Astrocyte (in vitro differentiated cells and primary cell): Measurements from ENCODE around the gene BCL2. TPM values are rescaled to one million over a fixed set of nuclear protein-coding genes. Genes with fewer than 3 reads are reported as not detected.
"Not testable (repeated sequence)": the region's sequence is repeated elsewhere in the genome, so short reads cannot be mapped to it uniquely, and the experiment has no call there.

ENCODE experiments used
- DNase-seq: peaks from one replicate; pipeline ENCODE4 v3.0.0-alpha.2; 2010; ENCODE audit warnings: low read depth
- FAIRE-seq: peaks from 2 replicates; lab custom pipeline; 2011; peaks lifted over from hg19 to GRCh38; lab: Jason Lieb, UNC
- H2AFZ ChIP-seq: 2 replicates; pipeline ENCODE4 v1.6.0; 2012; ENCODE audit warnings: low read depth, low read length, inconsistent platforms
- H3K27ac ChIP-seq: 2 replicates; pipeline ENCODE4 v1.5.1; 2011; ENCODE audit warnings: low read depth, low read length, inconsistent platforms
- H3K27me3 ChIP-seq: 2 replicates; pipeline ENCODE4 v1.6.0; 2011; ENCODE audit warnings: low read length, inconsistent platforms; ENCODE audit not compliant: insufficient read depth
- H3K36me3 ChIP-seq: 2 replicates; pipeline ENCODE4 v1.5.1; 2011; ENCODE audit warnings: low read length, inconsistent platforms; ENCODE audit not compliant: insufficient read depth
- H3K4me1 ChIP-seq: 2 replicates; pipeline ENCODE4 v1.5.1; 2011; ENCODE audit warnings: low read length, inconsistent platforms; ENCODE audit not compliant: insufficient read depth
- H3K4me2 ChIP-seq: 2 replicates; pipeline ENCODE4 v1.6.0; 2012; ENCODE audit warnings: low read length, inconsistent platforms
- H3K4me3 ChIP-seq: 2 replicates; pipeline ENCODE4 v1.5.1; 2011; ENCODE audit warnings: low read depth, mild to moderate bottlenecking, low read length, inconsistent platforms; ENCODE audit not compliant: insufficient read depth
- H3K79me2 ChIP-seq: 2 replicates; pipeline ENCODE4 v1.6.0; 2012; ENCODE audit warnings: mild to moderate bottlenecking, low read length, inconsistent platforms; ENCODE audit not compliant: insufficient read depth
- H3K9ac ChIP-seq: 2 replicates; pipeline ENCODE4 v1.6.0; 2012; ENCODE audit warnings: mild to moderate bottlenecking, low read length, inconsistent platforms
- H3K9me3 ChIP-seq: 2 replicates; pipeline ENCODE4 v1.5.1; 2012; ENCODE audit warnings: low read depth, mild to moderate bottlenecking, low read length, inconsistent platforms; ENCODE audit not compliant: insufficient read depth
- H4K20me1 ChIP-seq: 2 replicates; pipeline ENCODE4 v1.6.0; 2012; ENCODE audit warnings: low read length, inconsistent platforms; ENCODE audit not compliant: insufficient read depth
- H3K27ac Mint-ChIP-seq: one replicate; pipeline ENCODE4 v1.8.0; 2021; ENCODE audit warnings: mild to moderate bottlenecking, mixed read lengths; ENCODE audit not compliant: unreplicated experiment
- H3K27me3 Mint-ChIP-seq: one replicate; pipeline ENCODE4 v1.8.0; 2021; ENCODE audit warnings: low read depth, mixed read lengths; ENCODE audit not compliant: unreplicated experiment
- H3K36me3 Mint-ChIP-seq: one replicate; pipeline ENCODE4 v1.8.0; 2021; ENCODE audit warnings: low read depth, mixed read lengths; ENCODE audit not compliant: unreplicated experiment
- H3K4me1 Mint-ChIP-seq: one replicate; pipeline ENCODE4 v1.8.0; 2021; ENCODE audit warnings: low read depth, mixed read lengths; ENCODE audit not compliant: unreplicated experiment
- H3K4me3 Mint-ChIP-seq: one replicate; pipeline ENCODE4 v1.8.0; 2021; ENCODE audit warnings: mild to moderate bottlenecking, moderate library complexity, mixed read lengths; ENCODE audit not compliant: unreplicated experiment
- H3K9me3 Mint-ChIP-seq: one replicate; pipeline ENCODE4 v1.8.0; 2021; ENCODE audit warnings: mild to moderate bottlenecking, mixed read lengths; ENCODE audit not compliant: unreplicated experiment
- CTCF ChIP-seq: IDR thresholded peaks from 2 replicates; pipeline ENCODE4 v1.5.1; 2011; ENCODE audit warnings: low read depth, mild to moderate bottlenecking, inconsistent platforms, low read length, moderate library complexity; ENCODE audit not compliant: insufficient read depth
- EZH2 ChIP-seq: IDR thresholded peaks from 2 replicates; pipeline ENCODE4 v1.6.1; 2012; ENCODE audit warnings: mild to moderate bottlenecking, low read length, inconsistent platforms; ENCODE audit not compliant: insufficient read depth
- total RNA-seq: library from RNA; stranded (reverse); gene quantifications from 2 replicates; pipeline ENCODE4 v1.2.1, GENCODE V29; 2021

The BCL2 gene
- total RNA-seq, 1 donor from 2014 or later: 1.7 TPM

- FAIRE-seq (peak; percentile 78), DNase-seq (no peak)
- Histone ChIP-seq H4K20me1 (no peaks in the 10 kb centered on the region), H3K4me1 (peaks cover 16% of the 10 kb centered on the region), H3K27me3 (no peaks in the 10 kb centered on the region), H3K79me2 (no peaks in the 10 kb centered on the region), H3K4me2 (peak overlapping the region; percentile 79), H2AFZ (peak overlapping the region; percentile 43), H3K9ac (peak overlapping the region; percentile 63), H3K4me3 (peak overlapping the region; percentile 37), H3K9me3 (no peaks in the 10 kb centered on the region), H3K36me3 (no peaks in the 10 kb centered on the region), H3K27ac (peak overlapping the region; percentile 80)
- peaks cover 17% of the 10 kb centered on the region for H3K4me1 Mint-ChIP-seq
- H3K36me3 Mint-ChIP-seq: no peaks in the 10 kb centered on the region
- peak overlapping the region; percentile 93 for H3K27ac Mint-ChIP-seq
- no peaks in the 10 kb centered on the region for H3K27me3 Mint-ChIP-seq
- H3K9me3 Mint-ChIP-seq: no peaks in the 10 kb centered on the region
- H3K4me3 Mint-ChIP-seq: peak overlapping the region; percentile 65
- TF ChIP-seq CTCF (no peak), EZH2 (no peak)
Measured at GRCh38 chr18:63236921-63237846, 82.4 kb downstream of the BCL2 start.

GRCh38 chr18:63236406-63236805 lies 83.2 kb downstream of the BCL2 start:
- no peak overlapping the region for H3K4me3 ChIP-seq
- H3K4me1 Mint-ChIP-seq: peaks cover 17% of the 10 kb centered on the region
- no peak overlapping the region for H3K4me2 ChIP-seq
- DNase-seq: no peak
- H3K36me3 ChIP-seq: no peaks in the 10 kb centered on the region
- no peaks in the 10 kb centered on the region for H3K9me3 Mint-ChIP-seq
- H3K79me2 ChIP-seq: no peaks in the 10 kb centered on the region
- H4K20me1 ChIP-seq: no peaks in the 10 kb centered on the region
- H3K36me3 Mint-ChIP-seq: no peaks in the 10 kb centered on the region
- H3K9me3 ChIP-seq: no peaks in the 10 kb centered on the region
- no peak overlapping the region for H3K4me3 Mint-ChIP-seq
- TF ChIP-seq CTCF (no peak), EZH2 (no peak)
- peaks cover 16% of the 10 kb centered on the region for H3K4me1 ChIP-seq
- no peak overlapping the region for H3K9ac ChIP-seq
- no peaks in the 10 kb centered on the region for H3K27me3 ChIP-seq
- no peak overlapping the region for H3K27ac ChIP-seq
- H3K27me3 Mint-ChIP-seq: no peaks in the 10 kb centered on the region
- H2AFZ ChIP-seq: no peak overlapping the region
- no peak for FAIRE-seq
- no peak overlapping the region for H3K27ac Mint-ChIP-seq

GRCh38 chr18:63235920-63236319 lies 83.6 kb downstream of the BCL2 start:
- not testable (repeated sequence) for H3K27ac Mint-ChIP-seq, H3K9ac ChIP-seq, H3K27me3 ChIP-seq, H3K36me3 Mint-ChIP-seq, H3K4me2 ChIP-seq, H3K9me3 Mint-ChIP-seq, DNase-seq, H4K20me1 ChIP-seq, H3K36me3 ChIP-seq, H3K79me2 ChIP-seq, H2AFZ ChIP-seq, H3K27ac ChIP-seq, FAIRE-seq, H3K27me3 Mint-ChIP-seq, H3K4me3 Mint-ChIP-seq, H3K4me3 ChIP-seq, H3K9me3 ChIP-seq
- H3K4me1 Mint-ChIP-seq: peaks cover 17% of the 10 kb centered on the region
- peaks cover 16% of the 10 kb centered on the region for H3K4me1 ChIP-seq
